Measurements from ENCODE around the gene CAMK1D. TPM values are rescaled to one million over a fixed set of nuclear protein-coding genes. Genes with fewer than 3 reads are reported as not detected.

CAMK1D gene
- polyA plus RNA-seq, 1 of the 3 experiments (the other 2 are of a cell fraction), result 4.1 TPM

DNA sequence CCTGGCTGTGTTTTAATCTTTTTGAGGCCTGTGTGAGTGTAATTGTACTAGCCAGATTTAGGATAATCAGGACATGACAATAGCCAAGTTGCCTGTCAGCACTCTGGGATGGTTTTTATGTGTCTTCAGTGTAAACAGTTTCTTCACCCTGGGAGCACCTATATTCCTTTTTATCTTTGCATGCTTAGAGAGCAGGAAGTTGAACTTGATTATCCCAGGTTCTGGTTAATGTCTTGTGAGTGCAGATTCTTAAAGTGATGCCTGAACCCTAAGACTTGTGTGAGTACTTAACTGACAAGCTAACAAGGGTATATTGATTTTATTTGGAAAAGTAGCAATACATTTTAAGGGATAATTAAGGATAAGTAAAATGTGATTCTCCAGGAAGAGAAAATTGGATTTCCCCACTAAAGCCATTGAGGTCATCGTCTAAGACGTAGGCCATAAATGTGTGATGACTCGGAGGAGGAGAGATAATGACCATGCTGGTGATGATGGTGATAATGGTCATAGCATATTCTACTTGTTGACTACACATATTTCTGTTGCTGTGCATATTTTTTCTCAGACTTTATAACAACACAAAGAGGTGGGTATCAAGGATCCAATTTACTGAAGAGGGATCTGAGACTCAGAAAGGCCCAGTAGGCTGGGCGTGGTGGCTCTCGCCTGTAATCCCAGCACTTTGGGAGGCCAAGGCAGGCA is 234.7 kb downstream of the CAMK1D start (continued):
- no peak for TF ChIP-seq SIN3A (IDR thresholded peaks at IDR 0.05; ENCODE audit: borderline replicate concordance, low read depth, low read length)

DNA sequence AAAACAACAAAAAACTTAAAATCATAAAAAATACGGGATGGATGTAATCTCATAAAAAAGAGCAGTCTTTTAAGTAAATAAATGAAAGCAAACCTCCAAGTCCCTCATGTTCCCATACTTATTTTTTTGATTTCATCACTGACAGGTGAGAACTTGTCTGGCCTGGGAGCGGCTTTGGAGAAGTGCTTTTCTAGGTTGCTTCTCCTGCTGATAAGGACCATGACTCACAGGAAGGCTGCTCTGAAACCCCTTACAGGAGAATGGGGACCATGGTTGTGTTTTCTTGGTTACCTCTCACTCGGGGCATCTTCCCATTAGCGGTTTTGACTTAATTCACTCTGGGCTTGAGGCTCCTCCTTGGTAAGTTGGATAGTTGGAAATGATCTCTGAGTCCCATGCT is 237.4 kb downstream of the CAMK1D start:
- no peak overlapping the region for H3K9ac ChIP-seq
- no peak overlapping the region for H3K4me2 ChIP-seq
- no peaks in the 10 kb centered on the region for H3K9me2 ChIP-seq
- CTCF ChIA-PET, result no interaction called here
- H2AFZ ChIP-seq (ENCODE audit: low read depth), result no peak overlapping the region
- WGBS (ENCODE audit: low lambda C conversion rate), result 90% methylated on average over 4 of the region's 4 CpGs
- no peak overlapping the region for H3K27ac ChIP-seq (ENCODE audit: low read depth in 2 of 2, low read length in 1 of 2)
- POLR2A ChIA-PET, result no interaction called here
- H3F3A ChIP-seq (replicated peaks; ENCODE audit: insufficient read depth), result no peaks in the 10 kb centered on the region
- no peak overlapping the region for H3K4me3 ChIP-seq (ENCODE audit: low read depth in 2 of 2, low read length in 1 of 2)
- no peaks in the 10 kb centered on the region for H3K27me3 ChIP-seq (ENCODE audit: insufficient read depth)
- no peak for DNase-seq
- H3K36me3 ChIP-seq (replicated peaks in 1 of 2; ENCODE audit: control insufficient read depth in 1 of 2, insufficient read depth in 2 of 2, low read length in 1 of 2), result no peaks in the 10 kb centered on the region
- TF ChIP-seq RXRA (IDR thresholded peaks at IDR 0.05; ENCODE audit: borderline replicate concordance, low read depth), result no peak
- no peaks in the 10 kb centered on the region for H3K9me3 ChIP-seq
- H3K4me1 ChIP-seq (ENCODE audit: control insufficient read depth in 1 of 2, insufficient read depth in 2 of 2, low read depth in 1 of 2, low read length in 1 of 2), result peaks cover 0 to 8% of the 10 kb centered on the region in 2 experiments; a peak in 1 of 4 replicates
- H4K20me1 ChIP-seq (ENCODE audit: insufficient read depth), result no peaks in the 10 kb centered on the region
- no peaks in the 10 kb centered on the region for H3K79me2 ChIP-seq (ENCODE audit: insufficient read depth)

DNA sequence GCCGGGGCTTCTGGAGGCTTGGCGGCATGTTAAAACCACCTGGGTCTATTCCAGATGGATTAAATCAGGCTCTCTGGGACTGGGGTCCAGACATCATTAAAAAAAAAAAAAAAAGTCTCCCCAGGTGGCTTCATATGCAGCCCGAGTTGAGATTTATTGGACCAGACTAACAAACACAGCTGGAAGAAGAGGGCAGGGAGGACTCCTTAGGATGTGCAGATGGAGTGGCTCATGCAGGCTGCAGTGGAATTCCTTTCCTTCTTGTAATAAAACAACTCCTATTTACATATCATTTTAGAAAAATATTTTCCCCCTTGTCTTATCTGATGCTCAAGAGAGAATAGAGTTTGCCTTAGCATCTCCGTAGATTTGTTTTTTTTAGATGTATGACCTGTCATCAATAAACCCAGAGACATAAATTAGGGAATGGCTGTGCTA is 238.1 kb downstream of the CAMK1D start:
- no peak for TF ChIP-seq RFX5 (IDR thresholded peaks at IDR 0.05; ENCODE audit: low read length)
- TF ChIP-seq TAF1 (IDR thresholded peaks at IDR 0.05; ENCODE audit: borderline replicate concordance, low read depth, low read length), result no peak
- no peak for TF ChIP-seq FOXJ3 (CRISPR knock-in tag; IDR thresholded peaks at IDR 0.05)
- no peak overlapping the region for H3K9ac ChIP-seq
- peaks cover 0 to 8% of the 10 kb centered on the region in 2 experiments; a peak in 1 of 4 replicates for H3K4me1 ChIP-seq (ENCODE audit: control insufficient read depth in 1 of 2, insufficient read depth in 2 of 2, low read depth in 1 of 2, low read length in 1 of 2)
- H3K4me2 ChIP-seq, result no peak overlapping the region
- no peak overlapping the region for H3K4me3 ChIP-seq (ENCODE audit: low read depth in 2 of 2, low read length in 1 of 2)
- H2AFZ ChIP-seq (ENCODE audit: low read depth), result no peak overlapping the region
- no peaks in the 10 kb centered on the region for H3K9me3 ChIP-seq
- ChIA-PET POLR2A (no interaction called here), CTCF (no interaction called here)
- no peaks in the 10 kb centered on the region for H3K27me3 ChIP-seq (ENCODE audit: insufficient read depth)
- no peak for DNase-seq
- no peaks in the 10 kb centered on the region for H3K9me2 ChIP-seq
- H3K36me3 ChIP-seq (replicated peaks in 1 of 2; ENCODE audit: control insufficient read depth in 1 of 2, insufficient read depth in 2 of 2, low read length in 1 of 2), result no peaks in the 10 kb centered on the region
- no peaks in the 10 kb centered on the region for H3K79me2 ChIP-seq (ENCODE audit: insufficient read depth)
- no peak overlapping the region for H3K27ac ChIP-seq (ENCODE audit: low read depth in 2 of 2, low read length in 1 of 2)
- H3F3A ChIP-seq (replicated peaks; ENCODE audit: insufficient read depth), result no peaks in the 10 kb centered on the region
- H4K20me1 ChIP-seq (ENCODE audit: insufficient read depth), result no peaks in the 10 kb centered on the region
- WGBS (ENCODE audit: low lambda C conversion rate), result 84% methylated on average over 4 of the region's 4 CpGs

DNA sequence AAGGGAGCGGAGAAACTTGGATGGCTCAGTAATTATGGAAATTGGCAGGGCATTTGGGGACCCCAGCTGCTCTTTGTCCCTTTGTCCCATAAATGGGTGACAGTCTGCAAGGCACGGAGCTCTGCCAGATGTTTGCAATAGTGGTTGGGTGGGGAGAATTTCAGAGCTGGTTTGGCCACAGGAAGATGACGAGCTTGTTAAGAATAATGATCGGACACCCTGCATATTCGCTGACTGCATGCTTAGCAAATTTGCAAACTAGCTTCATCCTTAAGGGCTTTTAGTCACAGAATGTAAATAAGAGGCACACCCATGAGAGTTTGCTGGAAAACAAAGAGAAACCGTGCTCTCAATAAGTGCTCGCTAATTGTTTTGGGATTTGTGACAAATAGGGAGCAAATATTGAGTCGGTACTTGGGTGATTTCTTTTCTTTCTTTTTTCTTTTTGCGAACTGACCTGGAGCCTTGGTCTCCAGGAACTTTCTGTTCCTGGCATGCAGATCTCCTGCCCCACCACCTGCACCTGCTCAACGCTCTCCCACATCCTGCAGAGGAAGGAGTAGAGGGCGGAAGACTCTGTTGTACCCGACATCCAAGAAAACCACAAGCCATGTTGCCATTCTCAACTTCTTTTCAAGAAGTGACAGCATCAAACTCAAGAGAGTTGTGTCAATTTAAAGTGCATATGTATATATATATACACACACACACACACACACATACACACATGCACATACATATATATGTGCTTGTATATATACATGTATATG is 238.9 kb downstream of the CAMK1D start:
- Histone ChIP-seq H3K4me3 (ENCODE audit: low read depth in 2 of 2, low read length in 1 of 2) (no peak overlapping the region), H3K27me3 (ENCODE audit: insufficient read depth) (no peaks in the 10 kb centered on the region), H3K9ac (no peak overlapping the region), H3K4me2 (no peak overlapping the region), H3F3A (replicated peaks; ENCODE audit: insufficient read depth) (no peaks in the 10 kb centered on the region), H4K20me1 (ENCODE audit: insufficient read depth) (no peaks in the 10 kb centered on the region), H3K9me2 (no peaks in the 10 kb centered on the region), H3K4me1 (ENCODE audit: control insufficient read depth in 1 of 2, insufficient read depth in 2 of 2, low read depth in 1 of 2, low read length in 1 of 2) (peaks cover 0 to 8% of the 10 kb centered on the region in 2 experiments; a peak in 1 of 4 replicates), H2AFZ (ENCODE audit: low read depth) (no peak overlapping the region), H3K9me3 (no peaks in the 10 kb centered on the region), H3K27ac (ENCODE audit: low read depth in 2 of 2, low read length in 1 of 2) (no peak overlapping the region), H3K79me2 (ENCODE audit: insufficient read depth) (no peaks in the 10 kb centered on the region), H3K36me3 (replicated peaks in 1 of 2; ENCODE audit: control insufficient read depth in 1 of 2, insufficient read depth in 2 of 2, low read length in 1 of 2) (no peaks in the 10 kb centered on the region)
- ChIA-PET CTCF (no interaction called here), POLR2A (no interaction called here)
- no peak for DNase-seq
- TF ChIP-seq FOXM1 (IDR thresholded peaks at IDR 0.05; ENCODE audit: low read depth) (no peak), TCF12 (IDR thresholded peaks at IDR 0.05) (no peak)
- 84% methylated on average over 12 of the region's 12 CpGs for WGBS (ENCODE audit: low lambda C conversion rate)

All from SK-N-SH (cell line).